Esophagus squamous epithelium (tissue), 4 donors: Measurements from ENCODE around the gene KHDRBS1.

Source experiments
- POLR2A ChIP-seq, 4 donors: fragments of 450-650 bp; IDR thresholded peaks; one replicate each; pipeline ENCODE4 v1.6.1; 2017; ENCODE audit warnings: antibody characterized with exemption in 4 of 4, mild to moderate bottlenecking in 4 of 4, moderate library complexity in 3 of 4
- TF ChIP-seq, protein P1 (sequence below), 6 experiments: fragments of 450-650 bp in 4 of 6; fragments of 200-600 bp in 2 of 6; sonication (generic) in 2 of 6; IDR thresholded peaks; one replicate each; pipeline ENCODE4 v1.5.1; 2016 to 2019; ENCODE audit warnings: antibody characterized with exemption in 6 of 6, mild to moderate bottlenecking in 4 of 6, moderate library complexity in 4 of 6

DNA sequence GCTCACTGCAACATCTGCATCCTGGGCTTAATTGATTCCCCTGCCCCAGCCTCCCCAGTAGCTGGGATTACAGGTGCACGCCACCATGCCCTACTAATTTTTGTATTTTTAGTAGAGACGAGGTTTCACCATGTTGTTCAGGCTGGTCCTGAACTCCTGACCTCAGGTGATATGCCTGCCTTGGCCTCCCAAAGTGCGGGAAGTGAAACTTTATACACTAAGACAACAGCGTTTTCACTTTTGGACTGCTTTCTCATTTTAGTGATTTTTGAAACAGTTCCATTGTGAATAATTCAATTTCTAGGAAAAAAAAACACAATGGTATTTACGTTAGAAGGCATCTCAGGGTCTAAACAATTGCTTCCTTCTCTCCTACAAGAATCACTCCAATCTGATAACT, 11.8 kb upstream of the KHDRBS1 start:
- no peak for TF ChIP-seq POLR2A (IDR thresholded peaks at IDR 0.05)
- TF ChIP-seq, protein P1, sequence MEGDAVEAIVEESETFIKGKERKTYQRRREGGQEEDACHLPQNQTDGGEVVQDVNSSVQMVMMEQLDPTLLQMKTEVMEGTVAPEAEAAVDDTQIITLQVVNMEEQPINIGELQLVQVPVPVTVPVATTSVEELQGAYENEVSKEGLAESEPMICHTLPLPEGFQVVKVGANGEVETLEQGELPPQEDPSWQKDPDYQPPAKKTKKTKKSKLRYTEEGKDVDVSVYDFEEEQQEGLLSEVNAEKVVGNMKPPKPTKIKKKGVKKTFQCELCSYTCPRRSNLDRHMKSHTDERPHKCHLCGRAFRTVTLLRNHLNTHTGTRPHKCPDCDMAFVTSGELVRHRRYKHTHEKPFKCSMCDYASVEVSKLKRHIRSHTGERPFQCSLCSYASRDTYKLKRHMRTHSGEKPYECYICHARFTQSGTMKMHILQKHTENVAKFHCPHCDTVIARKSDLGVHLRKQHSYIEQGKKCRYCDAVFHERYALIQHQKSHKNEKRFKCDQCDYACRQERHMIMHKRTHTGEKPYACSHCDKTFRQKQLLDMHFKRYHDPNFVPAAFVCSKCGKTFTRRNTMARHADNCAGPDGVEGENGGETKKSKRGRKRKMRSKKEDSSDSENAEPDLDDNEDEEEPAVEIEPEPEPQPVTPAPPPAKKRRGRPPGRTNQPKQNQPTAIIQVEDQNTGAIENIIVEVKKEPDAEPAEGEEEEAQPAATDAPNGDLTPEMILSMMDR (IDR thresholded peaks at IDR 0.05) = no peak
